ENCODE data around the gene ZFY. TPM values are rescaled to one million over a fixed set of nuclear protein-coding genes. Genes with fewer than 3 reads are reported as not detected.

The ZFY gene
- total RNA-seq, 1 experiment from 2014 or later: not detected

DNA sequence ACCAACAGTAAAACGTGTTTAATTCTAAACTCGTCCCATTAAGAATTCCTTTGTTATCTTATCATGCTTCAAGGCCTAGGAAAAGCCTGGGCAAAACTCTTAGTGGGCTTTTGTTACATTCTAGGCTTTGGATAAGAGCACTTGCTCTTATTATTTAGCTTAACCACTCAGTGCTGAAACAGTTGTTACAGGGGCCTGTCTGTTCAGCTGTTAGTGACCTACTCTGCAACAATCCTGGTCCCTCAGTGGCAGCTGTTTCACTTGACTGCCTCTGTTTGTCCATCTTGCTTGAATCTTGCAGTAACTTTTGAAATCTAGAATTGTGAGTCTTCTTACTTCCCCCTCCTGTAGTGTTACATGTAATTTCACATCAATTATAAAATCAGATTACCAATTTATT lies 88.4 kb downstream of the ZFY start:
- no peak for DNase-seq (ENCODE audit: unreplicated experiment)
- no peaks in the 10 kb centered on the region for H3K27me3 Mint-ChIP-seq (ENCODE audit: insufficient read depth, unreplicated experiment)

DNA sequence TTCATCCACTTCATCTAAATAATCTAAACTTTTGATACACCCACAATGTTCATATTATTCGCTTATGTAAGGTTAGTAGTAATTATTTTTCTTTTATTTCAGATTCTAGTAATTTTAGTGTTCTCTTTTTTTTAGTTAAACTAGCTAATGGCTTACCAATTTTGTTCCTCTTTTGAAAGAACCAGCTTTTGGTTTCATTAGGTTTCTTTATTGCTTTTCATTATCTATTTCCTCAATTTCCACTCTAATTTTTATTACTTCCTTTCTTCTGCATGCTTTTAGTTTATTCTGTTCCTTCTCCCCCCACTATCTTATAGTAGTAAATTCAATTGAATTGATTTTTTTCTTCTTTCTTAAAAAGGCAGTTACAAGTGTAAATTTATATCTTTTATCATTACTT lies 90.2 kb downstream of the ZFY start:
- no TSS peak for BruUV-seq (replicated peaks)
- intact Hi-C loops (cut with micrococcal nuclease): no loop called here
- Mint-ChIP-seq H3K27me3 (ENCODE audit: insufficient read depth, unreplicated experiment) (no peaks in the 10 kb centered on the region), H3K36me3 (ENCODE audit: insufficient read depth, unreplicated experiment) (no peaks in the 10 kb centered on the region), H3K4me1 (ENCODE audit: insufficient read depth, unreplicated experiment) (no peaks in the 10 kb centered on the region), H3K4me3 (ENCODE audit: unreplicated experiment) (no peak overlapping the region), H3K27ac (ENCODE audit: low read depth, unreplicated experiment) (no peak overlapping the region), H3K9me3 (ENCODE audit: unreplicated experiment) (no peaks in the 10 kb centered on the region)
- ChIA-PET CTCF (no interaction called here), POLR2A (no interaction called here)
- TF ChIP-seq, protein P1, sequence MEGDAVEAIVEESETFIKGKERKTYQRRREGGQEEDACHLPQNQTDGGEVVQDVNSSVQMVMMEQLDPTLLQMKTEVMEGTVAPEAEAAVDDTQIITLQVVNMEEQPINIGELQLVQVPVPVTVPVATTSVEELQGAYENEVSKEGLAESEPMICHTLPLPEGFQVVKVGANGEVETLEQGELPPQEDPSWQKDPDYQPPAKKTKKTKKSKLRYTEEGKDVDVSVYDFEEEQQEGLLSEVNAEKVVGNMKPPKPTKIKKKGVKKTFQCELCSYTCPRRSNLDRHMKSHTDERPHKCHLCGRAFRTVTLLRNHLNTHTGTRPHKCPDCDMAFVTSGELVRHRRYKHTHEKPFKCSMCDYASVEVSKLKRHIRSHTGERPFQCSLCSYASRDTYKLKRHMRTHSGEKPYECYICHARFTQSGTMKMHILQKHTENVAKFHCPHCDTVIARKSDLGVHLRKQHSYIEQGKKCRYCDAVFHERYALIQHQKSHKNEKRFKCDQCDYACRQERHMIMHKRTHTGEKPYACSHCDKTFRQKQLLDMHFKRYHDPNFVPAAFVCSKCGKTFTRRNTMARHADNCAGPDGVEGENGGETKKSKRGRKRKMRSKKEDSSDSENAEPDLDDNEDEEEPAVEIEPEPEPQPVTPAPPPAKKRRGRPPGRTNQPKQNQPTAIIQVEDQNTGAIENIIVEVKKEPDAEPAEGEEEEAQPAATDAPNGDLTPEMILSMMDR (IDR thresholded peaks at IDR 0.05; ENCODE audit: unreplicated experiment): no peak
- no peak for DNase-seq (ENCODE audit: unreplicated experiment)

More for the DNA sequence above, 88.4 kb downstream of the ZFY start:
- Mint-ChIP-seq H3K27ac (ENCODE audit: low read depth, unreplicated experiment) (no peak overlapping the region), H3K9me3 (ENCODE audit: unreplicated experiment) (no peaks in the 10 kb centered on the region), H3K4me3 (ENCODE audit: unreplicated experiment) (no peak overlapping the region), H3K36me3 (ENCODE audit: insufficient read depth, unreplicated experiment) (no peaks in the 10 kb centered on the region), H3K4me1 (ENCODE audit: insufficient read depth, unreplicated experiment) (no peaks in the 10 kb centered on the region)
- no TSS peak for BruUV-seq (replicated peaks)
- POLR2A ChIA-PET: no interaction called here
- intact Hi-C loops (cut with micrococcal nuclease): no loop called here
- TF ChIP-seq, protein P1 (IDR thresholded peaks at IDR 0.05; ENCODE audit: unreplicated experiment): no peak
- CTCF ChIA-PET: no interaction called here

Other genes with a start within 250 kb of the ZFY start
- gene SRY, start 147.7 kb upstream of the ZFY start, total RNA-seq (2022): not detected in 2 replicates
- gene RPS4Y1, start 93.8 kb upstream of the ZFY start, total RNA-seq (2022): not detected in 2 replicates

Data from MCF 10A (cell line).